GM21367 (cell line): ENCODE data around the gene HPX.
A peak's percentile ranks its signal among the peaks of the same experiment; 100 is the strongest.

ENCODE experiments used
- ATAC-seq: cut with Tn5 transposase; IDR thresholded peaks from one replicate; pipeline ENCODE4 v1.9.1; 2021; ENCODE audit not compliant: unreplicated experiment

Gene HPX, protein sequence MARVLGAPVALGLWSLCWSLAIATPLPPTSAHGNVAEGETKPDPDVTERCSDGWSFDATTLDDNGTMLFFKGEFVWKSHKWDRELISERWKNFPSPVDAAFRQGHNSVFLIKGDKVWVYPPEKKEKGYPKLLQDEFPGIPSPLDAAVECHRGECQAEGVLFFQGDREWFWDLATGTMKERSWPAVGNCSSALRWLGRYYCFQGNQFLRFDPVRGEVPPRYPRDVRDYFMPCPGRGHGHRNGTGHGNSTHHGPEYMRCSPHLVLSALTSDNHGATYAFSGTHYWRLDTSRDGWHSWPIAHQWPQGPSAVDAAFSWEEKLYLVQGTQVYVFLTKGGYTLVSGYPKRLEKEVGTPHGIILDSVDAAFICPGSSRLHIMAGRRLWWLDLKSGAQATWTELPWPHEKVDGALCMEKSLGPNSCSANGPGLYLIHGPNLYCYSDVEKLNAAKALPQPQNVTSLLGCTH

DNA sequence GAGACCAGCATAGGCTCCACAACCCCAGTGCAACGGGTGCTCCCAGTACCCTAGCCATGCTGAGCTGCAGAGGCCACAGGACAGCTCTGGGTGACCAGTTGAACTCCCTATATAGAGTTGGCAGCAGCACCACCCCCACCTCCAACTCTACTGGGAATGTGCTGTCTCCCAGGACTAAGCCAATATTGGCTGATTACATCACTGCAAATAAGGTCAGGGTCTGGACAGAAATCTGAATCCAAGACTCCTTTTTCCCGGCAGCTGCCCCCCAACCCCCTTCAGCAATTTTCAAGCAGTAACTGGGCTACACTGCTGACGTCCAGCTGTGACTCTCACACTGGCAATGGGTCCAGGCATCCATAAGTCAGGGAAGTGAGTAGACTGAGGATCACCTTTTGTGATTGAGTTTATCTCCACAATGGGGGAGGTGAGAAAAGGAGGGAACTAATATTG is at the start of gene HPX:
TSS of gene HPX (minus strand) at position 82 of the 453 bp plus-strand sequence. CDS start at position 58, 24 bp downstream.
- no peak for ATAC-seq

DNA sequence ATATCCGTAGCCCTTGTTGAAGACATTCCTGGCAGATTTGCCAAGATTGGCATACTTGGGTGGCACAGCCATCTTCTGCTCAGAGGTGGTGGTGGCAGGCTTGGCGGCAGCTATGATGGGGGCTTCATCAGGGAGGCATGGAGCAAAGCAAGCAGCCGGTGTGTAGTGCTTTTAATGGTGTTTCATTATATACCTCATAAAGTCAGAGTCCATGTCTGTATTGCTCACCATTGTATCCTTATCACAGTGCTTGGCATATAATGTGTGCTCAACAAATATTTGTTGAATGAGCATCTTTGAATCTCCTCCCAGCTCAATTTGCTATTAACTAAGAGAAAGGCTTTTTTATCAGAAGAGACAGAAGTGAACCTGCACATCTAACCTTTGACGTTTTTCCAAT is 48.5 kb upstream of the HPX start:
- ATAC-seq = no peak

DNA sequence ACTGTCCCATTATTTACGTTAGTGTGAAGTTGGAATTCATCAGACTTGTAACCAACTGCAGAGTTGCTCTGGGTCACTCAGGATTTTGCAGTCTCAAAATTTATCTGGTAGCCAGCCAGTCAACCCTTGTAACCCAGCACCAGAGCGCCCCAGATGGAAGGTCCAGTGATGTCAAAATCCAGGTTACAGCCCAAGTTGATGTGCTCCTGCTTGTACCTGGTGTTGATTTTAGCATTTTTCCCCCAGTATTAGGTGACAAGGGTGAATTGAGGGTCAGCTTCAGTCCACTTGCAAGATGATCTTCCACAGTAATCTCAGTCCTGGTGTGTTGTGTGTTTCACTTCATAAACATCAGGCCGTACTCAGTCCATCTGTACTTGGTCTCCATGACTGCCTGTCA is 48.0 kb upstream of the HPX start:
- ATAC-seq = no peak

DNA sequence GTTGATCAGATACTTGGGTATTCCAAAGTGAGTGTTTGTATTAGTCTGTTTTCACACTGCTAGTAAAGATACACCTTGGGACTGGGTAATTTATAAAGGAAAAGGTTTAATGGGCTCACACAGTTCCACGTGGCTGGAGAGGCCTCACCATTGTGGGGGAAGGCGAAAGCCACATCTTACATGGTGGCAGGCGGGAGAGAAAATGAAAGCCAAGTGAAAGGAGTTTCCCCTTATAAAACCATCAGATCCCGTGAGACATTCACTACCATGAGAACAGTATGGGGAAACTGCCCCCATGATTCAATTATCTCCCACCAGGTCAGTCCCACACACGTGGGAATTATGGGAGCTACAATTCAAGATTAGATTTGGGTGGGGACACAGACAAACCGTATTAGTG is 47.6 kb upstream of the HPX start:
- no peak for ATAC-seq

DNA sequence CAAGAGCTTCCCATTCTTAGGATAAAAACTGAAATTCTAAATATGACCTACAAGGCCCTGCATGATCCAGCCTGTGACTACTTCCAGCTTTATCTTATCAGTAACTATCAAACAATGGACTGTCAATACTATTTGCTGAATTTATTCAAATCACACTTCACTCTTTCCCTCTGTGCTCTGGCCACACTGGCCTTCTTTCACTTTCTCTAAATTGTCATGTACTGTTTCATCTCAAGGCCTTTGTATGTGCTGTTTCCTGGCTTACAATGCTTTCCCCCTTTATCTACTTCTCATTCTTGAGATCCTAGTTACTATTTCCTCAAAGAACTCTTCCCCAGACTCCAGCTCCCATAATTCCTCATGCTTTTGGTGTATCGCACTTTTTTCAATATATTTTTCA is 46.2 kb upstream of the HPX start:
- ATAC-seq = no peak

DNA sequence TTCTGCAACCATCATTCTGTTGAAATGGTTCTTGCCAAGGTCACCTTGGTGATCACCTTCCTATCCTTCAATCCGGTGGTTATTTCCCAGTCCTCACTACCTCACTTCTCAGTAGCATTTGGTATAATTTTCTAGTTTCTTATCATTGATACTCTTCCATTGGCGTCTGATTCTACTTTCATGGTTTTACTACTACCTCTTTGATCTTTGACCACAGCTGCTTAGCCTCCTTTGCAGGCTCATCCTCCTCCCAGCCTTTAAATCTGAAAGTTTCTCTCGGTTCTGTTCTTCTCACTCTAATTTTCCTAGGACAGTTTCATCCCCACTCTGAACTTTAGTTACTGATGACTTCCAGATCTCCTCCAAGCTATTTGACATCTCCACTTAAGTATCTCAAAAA is 45.5 kb upstream of the HPX start:
- no peak for ATAC-seq

DNA sequence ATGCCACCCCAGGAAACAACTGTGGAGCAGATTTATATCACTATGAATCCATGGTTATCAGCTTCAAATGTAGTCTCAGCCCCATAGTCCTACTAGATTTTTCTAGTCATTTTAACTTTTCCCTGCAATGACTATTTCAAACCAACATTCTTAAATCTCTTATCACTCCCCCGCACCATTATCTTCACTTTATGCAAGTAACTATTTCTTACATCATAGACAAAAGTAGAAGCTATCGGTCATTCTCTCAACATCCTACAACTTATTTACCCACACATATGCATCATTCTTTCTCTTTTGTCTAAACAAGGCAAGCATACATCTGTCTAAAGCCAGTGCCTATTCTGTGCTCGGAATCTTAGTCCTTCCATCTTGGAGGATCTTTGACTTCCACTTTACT is 44.9 kb upstream of the HPX start:
- no peak for ATAC-seq

DNA sequence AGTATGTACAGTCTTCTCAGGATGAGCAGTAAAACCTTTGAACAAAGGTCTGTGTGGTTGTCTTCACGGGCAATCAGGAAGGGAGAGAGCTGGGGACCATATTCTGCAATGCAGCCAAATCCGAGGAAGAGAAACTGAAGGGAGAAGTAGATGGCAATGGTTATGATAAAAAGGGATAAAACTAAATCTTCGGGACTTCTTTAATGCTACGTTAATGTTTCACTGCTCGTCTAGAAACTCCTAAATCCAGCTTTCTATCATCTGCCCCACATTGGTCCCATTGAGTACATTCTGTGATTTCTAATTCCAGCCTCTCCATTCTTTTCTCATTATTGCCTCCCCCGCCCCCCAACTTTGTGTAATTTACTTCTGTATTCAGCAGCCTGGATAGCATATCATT is 42.2 kb upstream of the HPX start:
- no peak for ATAC-seq

DNA sequence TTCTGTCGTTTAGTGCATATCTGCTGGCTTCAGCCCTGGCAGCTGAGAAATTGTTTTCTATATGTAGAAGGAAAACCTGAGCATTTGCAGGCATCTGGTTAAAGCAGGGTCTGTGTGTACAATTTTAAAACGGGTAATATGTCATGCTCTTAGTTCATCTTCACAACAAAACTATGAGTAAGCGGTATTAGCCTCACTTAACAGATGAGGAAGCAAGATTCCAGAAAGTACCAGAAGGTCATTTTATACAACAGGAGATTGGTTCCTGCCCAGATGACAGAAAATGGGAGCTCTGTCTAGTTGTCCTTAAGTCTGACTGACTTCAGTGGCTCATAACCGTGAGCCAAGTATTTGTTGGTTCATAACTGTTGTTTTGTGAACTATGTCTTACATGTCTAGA is 41.7 kb upstream of the HPX start:
- ATAC-seq = no peak

DNA sequence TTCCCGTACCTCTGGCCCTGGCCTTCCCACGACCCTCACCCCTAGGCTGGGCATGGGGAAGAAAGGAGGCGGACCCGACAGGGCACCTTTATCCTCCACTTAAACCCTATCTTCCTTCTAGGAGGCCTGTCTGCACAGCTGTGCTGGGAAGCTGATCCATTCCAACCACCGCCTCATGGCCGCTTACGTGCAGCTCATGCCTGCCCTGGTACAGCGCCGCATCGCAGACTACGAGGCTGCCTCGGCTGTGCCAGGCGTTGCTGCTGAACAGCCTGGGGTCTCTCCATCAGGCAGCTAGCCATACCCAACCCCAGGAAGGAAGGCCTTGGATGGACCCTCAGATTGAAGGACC is 41.1 kb upstream of the HPX start:
- ATAC-seq = peak; percentile 1

DNA sequence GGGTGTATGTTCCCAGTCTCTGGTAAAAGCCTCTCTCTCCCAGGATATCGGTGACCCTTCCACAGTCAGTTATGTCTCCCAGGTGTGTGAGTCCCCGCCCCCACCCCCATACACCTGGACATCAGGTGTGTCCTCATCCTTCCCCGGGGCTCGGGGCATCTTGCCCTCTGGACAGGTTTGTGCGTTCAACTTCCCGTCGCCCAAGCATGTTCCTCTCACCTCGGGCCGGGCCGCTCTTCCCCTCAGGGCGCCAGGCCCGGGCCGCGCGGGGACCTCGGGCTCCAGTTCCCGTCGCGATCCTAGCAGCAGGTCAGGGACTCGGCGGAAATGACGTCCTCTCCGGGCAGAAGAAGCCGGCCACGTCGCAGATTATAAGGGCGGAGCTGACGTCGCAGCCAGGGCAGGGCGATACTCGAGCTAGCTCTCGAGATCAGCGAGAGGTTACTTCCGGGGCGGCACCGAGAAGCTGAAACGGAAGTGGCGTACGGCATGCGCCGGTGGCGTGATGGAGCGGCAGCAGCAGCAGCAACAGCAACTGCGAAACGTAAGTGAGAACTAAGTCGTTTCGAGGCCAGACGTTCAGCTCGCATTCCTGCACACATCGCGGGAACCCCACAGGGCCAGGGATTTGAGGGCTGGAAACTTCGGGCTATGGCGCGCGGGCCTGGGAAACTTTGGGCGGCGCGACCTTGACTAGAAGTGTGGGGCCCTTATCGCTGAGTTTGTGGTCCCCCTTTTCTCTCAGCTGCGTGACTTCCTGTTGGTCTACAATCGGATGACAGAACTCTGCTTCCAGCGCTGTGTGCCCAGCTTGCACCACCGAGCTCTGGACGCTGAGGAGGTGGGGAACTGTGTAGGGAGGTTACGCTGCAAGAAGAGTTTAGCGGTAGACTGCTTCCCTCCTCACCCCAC is 40.5 kb upstream of the HPX start, which contains the start of the genes ARFIP2 and TIMM10B:
TSS of gene ARFIP2 (minus strand) at position 320 of the 912 bp plus-strand sequence. CDS start 910 bp downstream, outside the sequence.
TSS of gene TIMM10B (plus strand) at position 490 of the 912 bp plus-strand sequence. CDS start at position 506, 16 bp downstream.
- ATAC-seq = peak; percentile 98

DNA sequence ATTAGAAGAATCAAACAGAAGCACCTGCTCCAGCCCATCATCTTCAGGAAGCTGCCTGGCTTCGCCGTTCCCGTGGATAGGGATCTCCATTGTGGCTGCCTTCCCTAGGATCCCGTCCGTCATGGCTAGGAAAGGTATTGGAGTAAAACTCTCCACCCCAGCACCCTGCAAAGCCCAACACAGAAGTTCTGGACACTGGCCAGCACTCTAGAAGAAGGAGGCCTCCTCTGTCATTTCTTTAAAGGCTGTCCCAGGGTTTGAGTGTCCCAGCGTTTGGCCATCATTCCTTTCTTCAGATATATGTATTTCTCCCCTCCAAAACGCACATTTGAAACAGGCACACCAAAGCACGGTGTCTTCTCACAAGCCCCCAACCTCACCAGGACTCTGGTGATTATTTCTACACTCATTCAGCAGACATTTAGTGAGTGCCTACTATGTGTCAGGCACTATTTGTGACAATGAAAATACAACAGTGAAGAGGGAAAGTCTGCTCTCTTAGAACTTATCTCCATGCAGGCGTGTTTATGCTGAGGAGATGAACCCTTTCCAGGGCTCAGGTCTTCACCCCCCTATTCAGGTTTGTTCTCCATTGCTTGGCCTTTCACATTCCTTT is 39.6 kb upstream of the HPX start:
- ATAC-seq = no peak

DNA sequence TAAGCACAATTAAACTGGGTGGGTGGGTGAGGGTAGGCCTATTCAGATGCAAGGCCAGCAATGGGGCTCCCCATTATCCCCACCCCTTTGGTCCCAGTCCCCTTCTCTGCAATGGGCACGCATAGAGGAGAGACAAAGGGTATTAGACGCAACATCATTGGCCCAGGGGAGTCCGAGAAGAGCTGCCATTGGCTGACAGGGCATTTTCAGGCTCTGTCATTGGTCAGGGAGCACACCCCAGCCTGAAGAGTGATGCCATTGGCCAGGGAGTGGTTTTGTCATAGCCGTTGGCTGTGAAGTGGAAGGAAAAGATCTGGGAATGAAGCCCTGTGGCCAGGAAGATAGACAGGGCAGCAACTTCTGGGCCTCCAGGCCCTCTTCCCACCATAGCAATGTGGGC is 35.8 kb upstream of the HPX start:
- ATAC-seq = no peak

DNA sequence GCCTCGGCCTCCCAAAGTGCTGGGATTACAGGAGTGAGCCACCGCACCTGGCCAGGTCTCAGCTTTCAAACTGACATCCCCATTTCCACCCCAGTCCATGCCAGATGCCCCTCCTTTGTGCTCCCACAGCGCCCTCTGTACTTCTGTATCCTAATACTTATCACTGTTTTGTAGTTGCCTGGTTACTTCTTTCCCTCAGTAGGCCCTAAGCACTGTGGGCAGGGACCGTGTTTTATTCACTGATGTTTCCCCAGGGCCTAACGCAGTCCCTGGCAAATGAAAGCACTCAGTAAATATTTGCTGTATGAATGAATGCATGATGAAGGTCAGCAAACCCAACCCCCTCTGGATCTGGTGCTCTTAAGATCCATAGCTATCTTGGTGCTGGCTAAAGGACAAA is 35.1 kb upstream of the HPX start:
- no peak for ATAC-seq

DNA sequence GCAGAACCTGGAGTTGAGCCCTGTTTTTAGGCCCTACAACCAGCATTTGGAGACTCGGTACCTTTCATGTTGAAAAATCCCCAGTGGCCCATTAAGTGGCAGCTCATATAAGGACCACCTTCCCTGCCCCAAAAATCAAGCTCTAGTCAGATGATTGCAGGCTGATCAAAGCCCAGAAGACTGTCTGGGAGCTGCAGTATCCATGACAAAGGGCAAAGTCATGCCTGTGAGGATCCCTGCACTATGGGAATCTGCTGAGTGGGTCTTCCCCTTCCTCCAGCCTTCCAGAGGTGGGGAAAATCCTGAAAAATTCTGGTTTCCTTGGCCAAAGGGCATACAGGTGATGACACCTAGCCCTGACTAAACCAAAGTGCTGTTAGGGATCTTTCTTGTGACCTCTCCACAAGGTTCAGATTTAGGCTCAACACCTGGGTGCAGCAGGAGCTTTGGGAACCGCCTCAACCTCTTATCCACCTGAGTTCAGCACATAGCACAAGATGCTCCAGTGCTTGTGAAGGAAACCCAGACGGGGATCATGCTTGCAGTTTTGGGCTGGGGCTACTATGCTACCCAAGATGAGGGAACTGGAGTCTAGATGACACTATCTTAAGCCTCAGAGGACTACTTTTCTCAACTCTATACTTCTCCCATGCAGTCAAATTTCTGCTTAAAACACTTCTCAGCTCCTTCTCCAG is 34.2 kb upstream of the HPX start:
- ATAC-seq = no peak

DNA sequence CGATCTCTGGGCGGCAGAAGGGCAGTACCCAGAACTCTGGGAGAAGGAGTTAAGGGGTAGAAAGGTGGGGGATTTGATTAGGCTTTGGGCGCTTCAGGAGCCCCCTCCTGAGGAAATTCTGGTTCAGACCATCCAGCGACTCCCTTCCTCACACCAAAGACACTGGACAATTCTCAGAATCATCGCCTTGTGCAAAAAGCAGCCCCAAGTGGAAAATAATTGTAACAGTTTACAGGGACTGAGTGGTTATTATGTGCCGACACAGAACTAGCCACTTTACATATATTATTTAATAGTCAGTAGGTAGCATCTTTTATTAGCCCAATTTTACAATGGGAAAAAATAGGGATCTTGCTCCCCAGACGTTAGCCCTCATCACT is 33.6 kb upstream of the HPX start:
- no peak for ATAC-seq

DNA sequence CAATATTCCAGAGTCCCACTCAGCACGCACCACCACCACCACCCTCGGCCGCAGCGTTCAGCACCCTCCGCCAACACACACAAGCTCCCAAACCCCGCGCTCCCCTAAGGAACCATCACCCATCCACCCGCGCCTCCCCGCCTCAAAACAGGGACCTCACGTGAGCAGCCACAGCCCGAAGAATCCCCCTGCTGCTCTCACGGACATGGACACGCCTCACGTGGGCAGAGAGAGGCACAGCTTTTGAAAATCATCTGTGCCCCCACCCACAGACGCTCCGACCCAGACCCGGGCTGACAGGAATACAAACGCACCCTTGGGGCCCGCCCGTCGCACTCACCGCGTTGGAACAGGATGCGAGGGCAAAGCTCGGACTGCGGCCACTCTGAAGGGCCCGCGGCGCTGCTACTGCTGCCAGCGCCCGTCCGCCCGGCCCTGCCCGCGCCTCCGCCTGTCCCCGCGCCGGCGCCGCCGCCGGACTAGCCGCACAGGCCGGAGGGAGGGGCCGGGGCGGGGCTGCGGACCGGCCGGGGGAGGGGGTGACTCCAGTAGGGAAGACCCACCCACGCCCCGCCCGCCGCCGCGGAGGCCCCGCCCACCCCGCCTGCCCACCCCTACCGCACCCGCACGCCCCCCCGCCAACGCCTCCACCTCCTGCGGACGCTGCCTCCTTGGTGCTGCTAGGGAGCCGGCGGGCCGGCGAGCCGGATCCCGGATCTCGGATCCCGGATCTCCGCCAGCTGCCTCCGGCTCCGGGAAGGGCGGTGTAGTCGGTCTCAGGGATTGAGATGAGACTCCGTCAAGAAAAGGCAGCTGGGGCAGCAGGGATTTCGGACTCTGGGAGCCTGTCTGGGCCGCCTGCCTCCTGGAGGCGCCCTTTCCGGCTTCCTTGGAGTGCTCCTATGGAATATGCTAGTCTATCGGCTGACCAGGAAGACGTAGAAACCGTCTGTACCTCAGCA is 32.9 kb upstream of the HPX start, which contains the start of gene TRIM3:
TSS of gene TRIM3 (minus strand) at position 491 of the 962 bp plus-strand sequence. CDS start 8,246 bp downstream, outside the sequence.
- peak; percentile 53 for ATAC-seq

DNA sequence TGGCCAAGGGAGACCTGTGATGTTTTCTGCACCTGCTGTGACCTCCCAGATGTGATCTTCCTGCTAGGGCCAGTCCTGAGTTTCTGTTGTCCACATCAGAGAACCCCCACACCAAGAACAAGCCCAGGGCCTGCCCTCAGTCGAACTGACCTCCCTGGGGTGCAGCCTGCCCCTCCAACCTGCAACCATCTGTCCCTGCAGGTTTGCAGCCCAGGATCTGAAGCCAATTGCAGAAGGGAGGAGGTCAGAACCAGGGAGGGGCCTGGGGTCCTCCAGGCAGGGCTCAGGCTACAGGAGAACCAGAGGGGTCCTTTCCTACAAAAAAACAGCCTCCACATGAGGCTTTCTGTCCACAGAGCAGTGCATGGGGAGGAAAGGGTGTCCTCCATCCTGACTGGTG is 32.1 kb upstream of the HPX start:
- ATAC-seq = no peak

DNA sequence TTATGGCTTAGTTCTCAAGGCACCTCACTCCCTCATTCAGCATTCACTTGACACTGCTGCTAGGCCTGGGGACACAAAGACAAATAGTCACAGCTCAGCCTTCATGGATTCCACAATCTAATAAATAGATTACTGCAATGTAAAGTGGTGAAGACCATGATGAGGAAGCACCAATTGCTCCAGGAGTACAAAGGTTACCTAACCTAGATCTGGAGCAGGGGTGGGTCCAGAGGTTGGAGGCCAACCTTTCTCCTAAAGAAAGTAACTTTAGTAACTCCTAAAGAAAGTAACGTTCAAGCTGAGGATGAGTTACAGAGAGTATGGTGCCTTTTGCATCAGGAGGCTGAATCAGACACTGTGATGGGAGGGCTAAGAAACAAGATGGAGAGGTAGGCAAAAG is 28.8 kb upstream of the HPX start:
- ATAC-seq = no peak
